GM21526 (cell line): ENCODE results near the gene MYCBP.
"Not testable (repeated sequence)": the region's sequence is repeated elsewhere in the genome, so short reads cannot be mapped to it uniquely, and the experiment has no call there.

Source experiments
- ATAC-seq: cut with Tn5 transposase; IDR thresholded peaks from one replicate; pipeline ENCODE4 v1.9.1; 2021; ENCODE audit warnings: moderate library complexity; ENCODE audit not compliant: unreplicated experiment, low FRiP score

The MYCBP gene

DNA sequence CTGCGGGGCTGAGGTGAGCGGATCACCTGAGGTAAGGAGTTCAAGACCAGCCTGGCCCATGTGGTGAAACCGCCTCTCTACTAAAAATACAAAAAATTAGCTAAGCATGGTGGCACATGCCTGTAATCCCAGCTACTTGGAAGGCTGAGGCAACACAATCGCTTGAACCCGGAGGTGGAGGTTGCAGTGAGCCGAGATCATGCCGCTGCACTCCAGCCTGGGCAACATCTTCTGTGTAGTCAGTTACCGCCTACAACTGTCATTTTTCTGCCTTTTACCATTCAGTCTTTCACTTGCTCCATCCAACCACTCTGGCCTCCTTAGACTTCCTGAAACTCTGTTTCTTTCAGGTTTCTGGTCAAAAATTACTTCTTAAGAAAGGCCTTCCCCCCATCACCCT is 2.2 kb downstream of the MYCBP start:
- ATAC-seq = no peak

DNA sequence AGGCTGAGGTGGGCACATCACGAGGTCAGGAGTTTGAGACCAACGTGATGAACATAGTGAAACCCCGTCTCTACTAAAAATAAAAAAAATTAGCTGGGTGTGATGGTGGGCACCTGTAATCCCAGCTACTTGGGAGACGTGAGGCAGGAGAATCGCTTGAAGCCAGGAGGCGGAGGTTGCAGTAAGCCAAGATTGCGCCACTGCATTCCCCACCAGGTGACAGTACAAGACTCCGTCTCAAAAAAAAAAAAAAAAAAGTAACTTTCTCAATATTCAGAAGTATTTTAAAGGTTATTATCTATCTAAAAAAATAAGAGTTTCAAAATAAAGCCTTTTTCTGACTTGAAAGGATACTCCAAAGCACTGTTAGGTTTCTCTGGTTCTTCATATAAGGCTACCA is 5.9 kb downstream of the MYCBP start:
- ATAC-seq = no peak

DNA sequence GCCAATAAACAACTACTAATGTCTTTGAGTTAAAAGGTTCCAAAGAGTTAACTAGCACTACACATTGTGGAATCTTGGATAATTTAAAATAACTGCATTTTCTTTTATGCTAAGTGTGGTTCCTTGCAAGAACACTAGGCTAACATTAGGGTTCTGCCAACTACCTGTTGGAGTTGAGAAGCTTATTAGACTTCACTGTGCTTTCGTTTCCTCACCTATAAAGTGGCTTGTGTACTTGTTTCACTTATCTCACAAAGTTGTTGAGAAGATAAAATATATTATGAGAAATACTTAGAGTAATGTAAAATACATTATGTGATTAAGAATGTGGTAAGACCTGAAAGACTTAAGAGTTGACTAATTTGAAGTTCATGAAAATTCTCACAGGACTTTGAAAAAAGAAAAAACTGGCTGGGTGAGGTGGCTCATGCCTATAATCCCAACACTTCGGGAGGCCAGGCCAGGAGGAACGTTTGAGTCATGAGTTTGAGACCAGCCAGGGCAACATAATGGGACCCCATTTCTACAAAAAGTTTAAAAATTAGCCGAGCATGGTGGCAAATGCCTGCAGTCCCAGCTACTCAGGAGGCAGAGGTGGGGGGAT is 7.9 kb downstream of the MYCBP start:
- no peak for ATAC-seq

DNA sequence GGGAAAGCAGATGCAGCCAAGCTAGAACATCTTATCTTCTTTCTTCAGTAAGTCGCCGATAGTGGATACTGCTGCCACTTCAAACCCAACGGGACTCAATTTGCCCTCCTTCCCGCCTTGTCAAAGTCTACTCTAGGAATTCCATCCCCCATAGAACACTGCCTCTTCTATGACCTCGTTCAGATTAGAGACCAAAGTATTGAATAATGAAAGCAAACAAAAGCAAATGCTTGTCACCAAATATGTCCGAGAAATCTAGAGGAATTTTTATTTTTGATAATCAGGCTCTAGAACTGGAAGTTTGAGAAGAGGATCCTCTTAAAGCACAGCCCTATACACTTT is 12.7 kb downstream of the MYCBP start:
- ATAC-seq = no peak

DNA sequence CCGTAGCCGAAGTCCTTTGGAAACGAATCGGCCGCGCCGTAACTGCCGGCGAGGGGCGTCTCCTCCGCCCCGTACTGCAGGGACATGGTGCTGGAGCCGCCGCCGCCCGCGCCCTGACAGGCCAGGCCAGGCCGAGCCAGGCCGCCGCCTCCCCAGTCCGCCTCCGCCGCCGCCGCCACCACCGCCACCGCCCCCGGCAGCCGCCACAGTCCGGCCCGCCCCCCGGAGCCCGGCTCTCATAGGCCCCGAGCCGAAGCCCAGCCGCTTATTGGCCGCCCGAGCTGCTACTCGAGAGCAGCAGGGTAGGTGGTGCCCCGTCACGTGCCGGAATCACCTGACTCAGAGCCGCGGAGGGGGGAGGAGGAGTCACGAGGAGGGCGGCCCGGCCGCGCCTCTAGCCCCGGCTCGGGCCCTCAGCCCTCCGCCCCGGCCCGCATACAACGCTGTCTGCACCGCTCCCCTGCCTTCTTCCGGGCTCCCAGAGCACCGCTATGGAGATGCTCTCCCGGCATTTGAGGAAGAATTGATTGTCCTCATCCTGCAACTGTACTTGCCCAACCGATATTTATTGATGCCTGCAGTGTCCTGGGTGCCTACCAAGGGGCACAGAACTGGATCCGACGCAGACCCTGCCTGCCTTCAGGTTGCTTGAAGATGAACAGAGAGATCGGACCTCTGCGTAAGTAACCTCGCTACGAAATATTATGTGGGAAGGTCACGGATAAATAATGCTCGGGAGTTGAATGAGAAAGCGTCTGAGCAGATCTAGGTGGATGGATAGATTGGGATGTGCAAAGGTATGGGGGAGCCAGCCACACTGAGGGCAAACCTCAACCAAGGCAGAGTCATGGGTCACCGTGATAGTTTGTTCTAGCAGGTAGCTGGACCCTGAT is 13.3 kb downstream of the MYCBP start, which contains the start of gene RRAGC:
Gene RRAGC (minus strand): TSS at position 212 of the 893 bp plus-strand sequence. CDS start 126 bp downstream, at position 86.
- peak; percentile 88 for ATAC-seq

DNA sequence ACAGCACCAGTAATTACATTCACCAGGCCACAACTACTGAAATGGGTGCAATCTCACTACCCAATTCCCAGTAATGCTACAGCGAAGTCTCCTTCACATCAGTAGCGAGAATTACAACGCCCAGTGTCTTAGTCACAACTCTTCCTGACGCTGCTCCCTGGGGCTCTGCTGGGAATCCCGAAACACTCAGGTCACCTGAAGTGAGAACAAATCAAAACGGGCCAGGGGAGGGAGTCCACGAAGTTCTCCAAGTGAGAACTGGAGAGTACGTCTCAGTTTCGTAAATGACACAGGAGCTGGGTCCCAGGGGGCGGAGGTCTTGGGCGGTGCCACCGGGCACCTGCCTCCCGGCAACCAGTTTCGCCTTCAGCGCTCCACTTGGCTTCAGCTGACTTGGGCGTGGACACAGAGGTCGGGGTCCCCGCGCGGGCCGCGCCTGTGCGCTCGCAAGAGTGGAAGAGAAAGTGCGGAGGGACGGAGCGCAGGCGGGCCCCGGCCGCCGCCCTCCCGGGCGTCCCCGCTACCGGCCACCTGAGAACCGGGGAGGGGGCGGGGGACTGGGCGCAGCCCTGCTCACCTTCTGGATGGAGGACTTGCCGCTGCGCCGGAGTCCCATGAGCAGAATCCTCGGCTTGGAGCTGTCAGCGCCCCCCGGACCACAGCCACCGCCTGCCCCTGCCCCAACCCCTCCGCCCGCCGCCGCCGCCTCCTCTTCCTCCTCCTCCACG is 14.2 kb downstream of the MYCBP start:
- peak; percentile 29 for ATAC-seq

DNA sequence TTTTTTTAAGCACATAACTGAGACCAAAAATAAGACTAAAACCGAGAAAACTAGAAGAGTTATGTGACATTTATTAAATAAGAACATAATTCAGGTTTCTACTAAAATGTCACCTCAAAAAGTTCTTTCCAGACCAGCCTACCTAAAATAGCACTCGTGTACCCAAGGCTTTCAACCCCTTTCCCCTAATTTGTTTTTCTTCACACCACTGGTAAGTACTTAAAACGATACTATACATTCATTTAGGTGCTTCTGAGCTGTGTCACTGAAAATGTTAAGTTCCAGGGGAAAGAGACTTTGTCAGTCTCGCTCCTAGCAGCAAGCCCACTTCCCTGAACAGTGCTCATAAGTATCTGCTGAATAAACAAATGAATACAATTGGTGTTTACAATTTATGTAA is 20.4 kb downstream of the MYCBP start:
- ATAC-seq = no peak

DNA sequence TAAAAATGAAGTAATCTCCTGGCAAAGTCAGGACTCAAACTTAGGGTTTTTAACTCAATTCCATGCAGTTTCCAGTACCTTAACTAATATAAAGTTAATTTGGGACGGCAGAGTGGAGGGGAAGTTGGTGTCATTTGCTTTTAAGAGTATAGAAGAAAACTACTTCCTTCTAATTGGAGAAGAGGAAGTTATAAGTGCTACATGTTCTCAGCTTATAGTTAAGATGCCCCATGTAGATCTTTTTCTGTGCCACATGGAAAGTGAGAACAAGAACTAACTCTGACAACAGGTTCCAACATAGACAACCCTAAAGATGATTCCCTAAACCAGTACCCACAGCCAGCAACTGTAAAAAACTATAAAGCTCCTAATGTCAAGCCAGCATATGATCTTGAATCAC is 25.1 kb downstream of the MYCBP start:
- no peak for ATAC-seq

DNA sequence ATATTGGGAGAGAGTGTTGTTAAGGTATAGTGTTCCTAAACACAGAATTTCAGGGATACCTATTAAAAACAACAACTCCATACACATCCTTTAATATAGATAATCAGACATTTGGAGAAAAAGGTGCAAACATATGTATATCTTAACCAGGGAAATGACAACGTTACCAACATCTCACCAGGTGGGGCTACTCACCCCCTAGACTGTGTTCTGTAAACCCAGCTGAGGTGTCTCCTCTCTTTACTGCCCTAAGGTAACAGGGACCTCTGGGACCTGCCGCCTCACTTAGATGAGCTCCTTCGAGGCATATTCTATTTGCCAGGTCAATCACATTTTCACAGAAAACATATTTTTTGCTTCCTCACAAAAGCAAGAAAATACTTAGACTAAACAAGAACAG is 26.9 kb downstream of the MYCBP start:
- ATAC-seq = no peak

DNA sequence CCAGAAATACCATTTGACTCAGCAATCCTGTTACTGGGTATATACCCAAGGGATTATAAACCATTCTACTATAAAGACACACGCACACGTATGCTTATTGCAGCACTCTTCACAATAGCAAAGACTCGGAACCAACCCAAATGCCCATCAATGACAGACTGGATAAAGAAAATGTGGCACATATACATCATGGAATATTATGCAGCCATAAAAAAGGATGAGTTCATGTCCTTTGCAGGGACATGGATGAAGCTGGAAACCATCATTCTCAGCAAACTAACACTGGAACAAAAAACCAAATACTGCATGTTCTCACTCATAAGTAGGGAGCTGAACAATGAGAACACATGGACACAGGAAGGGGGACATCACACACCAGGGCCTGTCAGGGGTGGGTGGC is 28.1 kb downstream of the MYCBP start:
- not testable (repeated sequence) for ATAC-seq

DNA sequence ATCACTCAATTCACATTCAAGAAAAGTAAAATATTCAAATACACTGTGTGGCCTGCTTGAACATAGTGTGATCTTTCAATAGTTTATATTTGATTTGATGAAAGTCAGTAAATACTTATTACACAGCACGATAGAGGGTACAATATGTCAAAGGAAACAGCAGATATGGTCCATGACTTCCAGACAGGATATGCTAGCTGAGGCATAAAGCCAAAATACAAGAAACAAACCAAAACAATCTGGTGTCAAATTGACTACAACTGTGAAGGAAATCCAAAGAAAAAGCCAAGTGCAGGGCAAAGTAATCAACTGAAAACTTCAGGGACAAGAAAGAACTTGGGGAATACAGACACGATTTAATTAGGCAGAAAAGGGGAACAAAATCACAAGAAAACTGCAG is 32.9 kb downstream of the MYCBP start:
- no peak for ATAC-seq

DNA sequence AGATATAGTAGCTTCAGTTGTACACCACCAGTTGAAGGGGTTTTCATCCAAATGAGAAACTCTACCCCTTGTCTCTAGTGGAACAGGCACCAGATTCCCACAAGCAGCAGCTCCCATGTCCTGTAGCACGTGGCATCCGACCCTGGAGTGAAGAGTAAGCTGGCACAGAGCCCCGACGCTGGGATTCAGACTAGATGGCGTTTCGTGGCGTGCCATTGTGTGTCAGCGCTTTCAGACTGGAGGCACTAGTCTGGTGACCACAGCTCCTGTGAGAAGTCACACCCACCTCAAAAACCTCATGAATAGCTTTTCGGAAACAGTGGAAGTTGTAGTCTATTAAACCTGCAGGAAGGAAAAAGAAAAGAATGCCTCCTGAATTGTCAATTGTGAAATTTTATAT is 33.8 kb downstream of the MYCBP start:
- no peak for ATAC-seq

DNA sequence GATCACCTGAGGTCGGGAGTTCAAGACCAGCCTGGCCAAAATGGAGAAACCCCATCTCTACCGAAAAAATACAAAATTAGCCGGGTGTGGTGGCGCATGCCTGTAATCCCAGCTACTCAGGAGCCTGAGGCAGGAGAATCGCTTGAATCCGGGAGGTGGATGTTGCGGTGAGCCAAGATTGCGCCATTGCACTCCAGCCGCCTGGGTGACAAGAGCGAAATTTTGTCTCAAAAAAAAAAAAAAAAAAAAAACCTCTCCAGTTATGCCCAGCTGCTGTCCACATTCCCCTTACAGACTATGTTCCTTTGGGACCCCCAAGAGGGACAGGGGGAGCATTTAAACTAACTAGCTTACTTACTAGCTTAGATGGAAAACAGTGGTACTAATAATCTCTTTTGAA is 36.8 kb downstream of the MYCBP start:
- ATAC-seq = not testable (repeated sequence)

DNA sequence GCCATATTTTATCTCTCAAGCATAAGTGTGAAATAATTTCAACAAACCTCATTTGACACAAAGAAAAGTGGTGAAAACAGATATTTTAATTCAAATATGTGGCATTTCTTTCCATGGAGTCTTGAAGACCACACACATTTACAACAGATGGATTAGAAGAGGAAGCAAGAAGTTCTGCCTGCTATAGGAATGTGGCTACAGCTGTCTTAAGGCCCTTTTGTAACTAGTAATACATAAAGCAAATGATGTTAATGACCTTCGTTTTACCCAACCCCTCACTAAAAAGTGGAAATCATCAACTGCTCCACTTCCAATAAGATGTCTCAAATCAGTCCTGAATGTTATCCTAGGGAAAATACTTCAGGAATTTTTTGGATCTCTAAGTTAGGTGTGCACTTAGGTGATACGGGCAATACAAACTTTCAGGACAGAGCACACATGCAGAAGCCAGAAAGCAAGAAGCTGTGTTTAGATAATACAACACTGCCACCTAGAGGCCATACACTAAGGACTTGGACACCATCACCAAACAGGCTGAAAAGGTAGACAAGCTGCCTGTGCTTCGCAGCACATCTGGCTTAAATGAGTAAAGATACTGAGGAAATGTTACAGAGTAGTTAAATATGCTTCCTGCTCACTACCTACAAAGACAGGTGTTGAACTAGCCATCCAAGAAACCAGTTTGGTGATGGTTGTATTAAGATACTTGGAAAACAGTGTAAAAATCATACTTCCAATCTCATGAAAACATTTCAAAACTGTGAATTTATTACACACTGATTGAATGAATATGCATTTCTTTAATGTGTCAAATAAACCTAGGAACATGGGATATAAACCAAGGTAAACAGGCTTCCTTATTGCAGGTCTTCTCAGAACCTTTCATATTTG is 38.0 kb downstream of the MYCBP start:
- peak; percentile 62 for ATAC-seq

DNA sequence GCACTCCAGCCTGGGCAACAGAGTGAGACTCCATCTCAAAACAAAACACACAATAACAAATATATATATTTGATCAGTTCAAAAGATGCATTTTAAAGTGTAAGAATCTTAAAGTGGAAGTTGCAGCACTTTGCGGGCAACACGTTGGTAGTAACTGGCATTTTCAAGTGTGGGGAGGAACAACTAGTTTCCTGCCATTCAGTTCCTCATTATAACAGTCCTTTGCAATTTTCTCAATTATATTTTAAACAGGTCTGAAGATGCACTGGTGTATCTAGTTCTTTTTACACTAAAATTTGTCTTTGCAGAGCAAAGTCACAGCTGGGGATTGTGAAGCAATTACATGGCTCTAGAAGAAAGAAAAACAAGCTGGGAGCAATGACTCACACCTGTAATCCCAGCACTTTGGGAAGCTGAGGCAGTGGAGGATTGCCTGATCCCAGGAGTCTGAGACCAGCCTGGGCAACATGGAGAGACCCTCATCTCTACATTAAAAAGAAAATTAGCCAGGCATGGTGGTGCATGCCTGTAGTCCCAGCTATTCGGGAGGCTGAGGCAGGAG is 38.8 kb downstream of the MYCBP start:
- ATAC-seq = no peak

DNA sequence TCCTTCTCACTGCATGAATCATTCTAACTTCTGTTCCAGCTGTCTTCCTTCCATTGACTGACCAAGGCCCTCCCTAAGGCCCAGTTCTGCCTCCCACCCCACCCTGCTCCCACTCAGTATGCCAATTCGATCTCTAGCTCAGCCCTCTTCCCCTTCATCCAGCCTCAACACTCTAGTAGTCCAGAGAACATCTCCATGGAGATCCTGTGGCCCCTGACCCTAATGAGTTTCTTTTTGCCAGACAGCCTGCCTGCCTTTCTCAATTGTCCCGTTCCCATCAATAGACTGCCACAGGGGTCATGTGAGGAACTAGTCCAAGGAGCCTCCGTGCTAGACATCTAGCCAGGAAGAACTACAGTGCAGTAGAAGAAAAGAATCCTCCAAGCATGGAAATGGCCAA is 40.0 kb downstream of the MYCBP start:
- no peak for ATAC-seq

DNA sequence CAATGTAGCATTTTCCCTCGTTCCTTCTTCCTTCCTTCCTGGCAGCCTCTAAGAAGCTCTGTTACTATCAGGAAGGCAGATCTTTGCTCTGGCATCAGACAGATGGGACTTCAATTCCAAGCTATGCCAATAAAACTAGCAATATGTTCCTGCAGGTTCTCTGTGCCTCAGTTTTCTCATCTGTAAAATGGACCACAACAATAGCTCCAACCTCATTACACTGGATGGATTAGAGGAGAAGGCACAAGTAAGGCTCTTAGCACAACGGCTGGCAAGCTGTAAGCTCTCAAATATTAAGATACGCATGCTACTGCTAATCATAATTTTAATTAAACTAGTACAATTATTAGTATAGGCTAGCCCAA is 40.8 kb downstream of the MYCBP start:
- no peak for ATAC-seq

DNA sequence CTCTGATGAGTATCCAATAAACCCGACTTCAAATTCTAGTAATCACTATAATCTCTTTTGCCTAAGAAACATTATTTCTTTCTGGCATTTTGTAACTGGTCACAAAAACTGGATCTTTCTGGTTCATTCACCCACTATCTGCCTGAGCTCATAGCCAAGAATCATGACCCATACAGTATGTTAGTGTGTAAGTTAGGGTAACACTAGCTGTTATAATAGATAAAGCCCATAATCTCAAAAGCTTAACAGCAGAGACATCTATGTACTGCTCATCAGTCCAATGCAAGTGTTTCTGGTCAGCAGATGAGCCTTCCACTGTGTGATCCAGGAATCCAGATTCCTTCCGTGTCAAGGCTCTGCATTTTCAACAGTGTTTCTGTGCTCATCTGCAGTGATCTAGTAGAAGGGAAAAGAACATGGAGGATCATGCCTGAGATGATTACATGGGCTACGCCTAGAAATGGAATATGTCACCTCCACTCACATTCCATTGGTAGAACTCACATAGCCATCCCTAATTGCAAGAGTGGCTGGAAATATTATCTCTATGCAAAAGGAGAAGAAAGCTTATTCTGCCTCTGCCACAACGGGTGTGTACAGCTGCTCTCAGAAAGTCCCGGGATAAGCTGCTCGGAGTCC is 41.3 kb downstream of the MYCBP start:
- no peak for ATAC-seq

DNA sequence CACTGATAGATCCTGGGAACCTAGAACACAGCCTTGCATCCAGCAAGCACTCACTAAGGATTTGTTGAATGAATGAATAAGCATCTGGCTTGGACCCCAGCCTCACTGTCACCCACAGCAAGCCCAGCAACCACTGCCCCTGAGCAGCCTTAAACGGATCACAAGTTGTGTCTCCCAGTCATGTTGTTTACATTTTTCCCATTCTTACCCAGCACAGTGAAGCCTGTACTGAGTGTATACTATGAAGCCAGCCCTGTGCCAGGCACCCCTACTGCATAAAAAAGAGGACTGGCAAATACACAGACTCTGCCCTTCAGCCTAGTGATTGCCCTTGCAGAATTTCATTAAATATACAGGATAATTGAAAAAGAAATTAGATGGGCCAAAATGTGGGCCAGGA is 43.8 kb downstream of the MYCBP start:
- no peak for ATAC-seq

DNA sequence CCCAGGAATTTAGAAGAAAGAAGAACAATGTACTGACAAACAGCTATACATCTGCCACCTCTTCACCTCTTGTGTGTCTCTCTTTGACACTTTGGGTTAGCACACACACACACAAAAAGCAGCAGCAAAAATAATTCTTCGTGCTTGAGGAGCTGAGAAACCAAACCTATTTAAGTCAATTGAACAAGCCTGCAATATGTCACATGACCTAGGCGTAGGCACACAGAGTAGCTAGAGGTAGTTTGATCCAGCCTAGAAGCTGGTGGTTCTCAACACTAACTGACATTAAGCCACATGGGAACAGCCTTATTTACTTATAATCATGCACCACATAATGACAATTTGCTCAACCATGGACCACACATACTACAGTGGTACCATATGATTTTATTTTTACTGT is 45.8 kb downstream of the MYCBP start:
- no peak for ATAC-seq
